A673 (cell line): ENCODE results near the gene EHF. TPM values are rescaled to one million over a fixed set of nuclear protein-coding genes. Genes with fewer than 3 reads are reported as not detected.

Experiments used
- BruUV-seq: library from RNA; stranded (reverse); fragments of 400-500 nt; replicated peaks from 2 replicates; lab custom pipeline; 2021; lab: Mats Ljungman, UMichigan
- CTCF ChIA-PET: fragments of 300-600 bp; sonication (Branson Sonifier 250); formaldehyde crosslinking; loops from one replicate; lab custom pipeline; 2022; ENCODE audit warnings: antibody characterized with exemption; lab: Charles Lee
- POLR2A ChIA-PET: fragments of 300-600 bp; sonication (Branson Sonifier 250); formaldehyde crosslinking; loops from one replicate; lab custom pipeline; 2022; ENCODE audit warnings: antibody characterized with exemption; ENCODE audit not compliant: low non-redundant PET; lab: Charles Lee
- DNase-seq: peaks from one replicate; pipeline ENCODE4 v3.0.0-alpha.2; 2015; ENCODE audit warnings: low spot score
- H3K27ac ChIP-seq: fragments of 200-600 bp; sonication (generic); 2 replicates; pipeline ENCODE4 v1.5.1; 2016; ENCODE audit warnings: mixed run types, low read depth, mild to moderate bottlenecking, mixed read lengths, antibody characterized with exemption, low read length; ENCODE audit not compliant: poor library complexity, severe bottlenecking
- H3K27me3 ChIP-seq: fragments of 200-600 bp; sonication (generic); replicated peaks from 2 replicates; pipeline ENCODE4 v1.6.1; 2017; ENCODE audit warnings: mixed run types, low read depth, mild to moderate bottlenecking, mixed read lengths, antibody characterized with exemption, low read length; ENCODE audit not compliant: insufficient read depth, poor library complexity
- H3K36me3 ChIP-seq: fragments of 200-600 bp; sonication (generic); 2 replicates; pipeline ENCODE4 v1.6.1; 2016; ENCODE audit warnings: mixed run types, mild to moderate bottlenecking, mixed read lengths, antibody characterized with exemption, low read length; ENCODE audit not compliant: insufficient read depth, poor library complexity, severe bottlenecking
- H3K4me1 ChIP-seq: fragments of 200-600 bp; sonication (generic); 2 replicates; pipeline ENCODE4 v1.6.1; 2017; ENCODE audit warnings: mixed run types, mild to moderate bottlenecking, mixed read lengths, antibody characterized with exemption, low read length; ENCODE audit not compliant: insufficient read depth, poor library complexity, severe bottlenecking
- H3K4me3 ChIP-seq: fragments of 200-600 bp; sonication (generic); 2 replicates; pipeline ENCODE4 v1.5.1; 2016; ENCODE audit warnings: low read depth, mixed run types, mild to moderate bottlenecking, mixed read lengths, low read length; ENCODE audit not compliant: poor library complexity, severe bottlenecking
- H3K9me3 ChIP-seq: fragments of 200-600 bp; sonication (generic); 2 replicates; pipeline ENCODE4 v1.6.1; 2016; ENCODE audit warnings: mixed run types, low read depth, mild to moderate bottlenecking, mixed read lengths, antibody characterized with exemption, low read length; ENCODE audit not compliant: poor library complexity, severe bottlenecking
- EZH2 ChIP-seq: fragments of 200-600 bp; sonication (generic); IDR thresholded peaks from 2 replicates; pipeline ENCODE4 v1.6.1; 2017; ENCODE audit warnings: borderline replicate concordance, low read depth, mild to moderate bottlenecking, mixed read lengths, antibody characterized with exemption, low read length; ENCODE audit not compliant: poor library complexity, severe bottlenecking
- intact Hi-C: fragments of 100-400 bp; cut with micrococcal nuclease; formaldehyde crosslinking; loops from one replicate; pipeline ENCODE4 v1.10.0; 2022; ENCODE audit not compliant: unreplicated experiment
- total RNA-seq: library from RNA; stranded (reverse); gene quantifications from 2 replicates; pipeline ENCODE4 v1.2.3, GENCODE V29; 2021
- TF ChIP-seq, protein P1 (sequence below): fragments of 300-800, 200-600 bp; sonication (generic); conservative IDR thresholded peaks from 2 replicates; pipeline ENCODE4 v1.5.1; 2017; ENCODE audit warnings: low read depth, mild to moderate bottlenecking, antibody characterized with exemption, low read length, moderate library complexity, mixed read lengths

Gene EHF
- total RNA-seq, 1 experiment from 2014 or later, result not detected

DNA sequence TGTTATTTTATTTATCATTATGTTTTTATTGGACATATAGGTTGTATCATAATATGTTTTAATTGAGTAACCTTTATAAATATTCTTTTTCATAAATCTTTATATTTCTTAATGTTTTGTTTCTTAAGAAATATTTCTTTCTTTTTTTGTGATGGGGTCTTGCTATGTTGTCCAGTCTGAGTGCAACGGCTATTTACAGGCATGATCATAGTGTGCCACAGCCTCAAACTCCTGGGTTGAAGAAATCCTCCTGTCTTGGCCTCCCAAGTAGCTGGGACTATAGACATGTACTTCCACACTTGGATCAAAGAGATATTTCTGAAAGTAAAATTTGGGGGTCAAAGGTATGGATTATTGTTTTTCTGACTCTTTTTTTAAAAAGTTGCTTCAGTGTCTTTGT, 53.1 kb downstream of the EHF start:
- TF ChIP-seq, protein P1, sequence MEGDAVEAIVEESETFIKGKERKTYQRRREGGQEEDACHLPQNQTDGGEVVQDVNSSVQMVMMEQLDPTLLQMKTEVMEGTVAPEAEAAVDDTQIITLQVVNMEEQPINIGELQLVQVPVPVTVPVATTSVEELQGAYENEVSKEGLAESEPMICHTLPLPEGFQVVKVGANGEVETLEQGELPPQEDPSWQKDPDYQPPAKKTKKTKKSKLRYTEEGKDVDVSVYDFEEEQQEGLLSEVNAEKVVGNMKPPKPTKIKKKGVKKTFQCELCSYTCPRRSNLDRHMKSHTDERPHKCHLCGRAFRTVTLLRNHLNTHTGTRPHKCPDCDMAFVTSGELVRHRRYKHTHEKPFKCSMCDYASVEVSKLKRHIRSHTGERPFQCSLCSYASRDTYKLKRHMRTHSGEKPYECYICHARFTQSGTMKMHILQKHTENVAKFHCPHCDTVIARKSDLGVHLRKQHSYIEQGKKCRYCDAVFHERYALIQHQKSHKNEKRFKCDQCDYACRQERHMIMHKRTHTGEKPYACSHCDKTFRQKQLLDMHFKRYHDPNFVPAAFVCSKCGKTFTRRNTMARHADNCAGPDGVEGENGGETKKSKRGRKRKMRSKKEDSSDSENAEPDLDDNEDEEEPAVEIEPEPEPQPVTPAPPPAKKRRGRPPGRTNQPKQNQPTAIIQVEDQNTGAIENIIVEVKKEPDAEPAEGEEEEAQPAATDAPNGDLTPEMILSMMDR, result no peak
- no peak for TF ChIP-seq EZH2
- no peak overlapping the region for H3K4me3 ChIP-seq

DNA sequence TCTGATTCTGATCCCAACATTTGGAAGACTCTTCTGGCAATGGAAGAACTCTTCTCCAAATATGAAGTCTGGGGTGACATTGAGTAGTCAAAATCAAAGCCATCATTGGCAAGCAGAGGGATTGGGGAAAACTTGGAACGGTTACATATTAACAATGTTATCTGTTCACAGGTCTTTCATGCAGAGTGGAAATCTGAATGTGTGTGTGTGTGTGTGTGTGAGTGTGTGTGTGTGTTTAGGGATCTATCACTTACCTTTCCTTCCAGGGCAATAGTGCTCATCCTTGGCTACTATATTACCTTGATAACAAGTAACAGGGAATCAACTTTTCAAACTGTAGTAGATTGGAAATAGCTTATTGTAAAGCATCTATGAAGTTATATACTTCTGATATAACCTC, 55.3 kb downstream of the EHF start:
- ChIA-PET CTCF (no interaction called here), POLR2A (no interaction called here)
- DNase-seq, result no peak
- H3K27me3 ChIP-seq, result peaks cover 37% of the 10 kb centered on the region
- no peak overlapping the region for H3K4me3 ChIP-seq
- no TSS peak for BruUV-seq
- no peaks in the 10 kb centered on the region for H3K9me3 ChIP-seq
- H3K36me3 ChIP-seq, result no peaks in the 10 kb centered on the region
- intact Hi-C loops, result no loop called here
- TF ChIP-seq EZH2, result no peak
- TF ChIP-seq, protein P1, result no peak
- H3K4me1 ChIP-seq, result no peaks in the 10 kb centered on the region
- no peak overlapping the region for H3K27ac ChIP-seq

More for the DNA sequence above, 53.1 kb downstream of the EHF start:
- H3K27me3 ChIP-seq, result peaks cover 38% of the 10 kb centered on the region
- no TSS peak for BruUV-seq
- intact Hi-C loops, result no loop called here
- CTCF ChIA-PET, result no interaction called here
- no peak for DNase-seq
- no peaks in the 10 kb centered on the region for H3K4me1 ChIP-seq
- H3K27ac ChIP-seq, result no peak overlapping the region
- POLR2A ChIA-PET, result no interaction called here
- H3K9me3 ChIP-seq, result no peaks in the 10 kb centered on the region
- H3K36me3 ChIP-seq, result no peaks in the 10 kb centered on the region

DNA sequence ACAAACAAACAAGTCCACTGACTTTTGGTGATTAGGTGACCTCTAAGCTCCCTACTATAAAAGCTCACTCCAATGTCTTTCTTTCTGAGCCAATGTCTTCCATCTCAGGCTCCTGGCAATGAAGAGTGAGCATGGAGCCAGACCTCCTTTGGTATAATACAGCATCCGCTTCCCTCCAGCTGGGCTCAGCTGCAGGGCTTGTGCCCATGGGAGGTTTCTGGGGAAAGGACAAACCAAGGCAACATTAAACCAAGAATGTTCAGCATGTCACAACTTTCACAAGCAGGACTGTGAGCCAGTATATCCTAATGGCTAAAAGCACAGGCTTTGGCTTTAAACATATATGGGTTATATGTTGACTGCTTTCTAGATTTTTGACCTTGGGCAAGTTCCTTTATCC, 58.8 kb downstream of the EHF start:
- no peak for DNase-seq
- Histone ChIP-seq H3K4me3 (no peak overlapping the region), H3K27me3 (peaks cover 21% of the 10 kb centered on the region), H3K36me3 (no peaks in the 10 kb centered on the region), H3K27ac (no peak overlapping the region), H3K9me3 (no peaks in the 10 kb centered on the region), H3K4me1 (no peaks in the 10 kb centered on the region)
- ChIA-PET POLR2A (no interaction called here), CTCF (no interaction called here)
- TF ChIP-seq, protein P1, result no peak
- no peak for TF ChIP-seq EZH2
- no TSS peak for BruUV-seq
- intact Hi-C loops, result no loop called here
